GM18505 (cell line): ENCODE measurements around the gene OASL.

Experiments used
- ATAC-seq: cut with Tn5 transposase; IDR thresholded peaks from one replicate; pipeline ENCODE4 v1.9.1; 2021; ENCODE audit not compliant: unreplicated experiment
- POLR2A ChIP-seq: IDR thresholded peaks from 4 replicates; pipeline ENCODE4 v1.6.1; 2011; ENCODE audit warnings: borderline replicate concordance; ENCODE audit not compliant: insufficient read depth, insufficient read length; ENCODE audit errors: extremely low read depth

Gene OASL

GRCh38 chr12:121017966-121018491 is 21.0 kb downstream of the OASL start:
- TF ChIP-seq POLR2A, result no peak
- no peak for ATAC-seq

GRCh38 chr12:121015825-121016766 is 22.9 kb downstream of the OASL start, which contains the start of gene C12orf43:
TSS of gene C12orf43 (minus strand) at chr12:121016487. CDS start at chr12:121016474, 13 bp downstream.
- ATAC-seq, result peak; percentile 91
- peak; percentile 80 for TF ChIP-seq POLR2A

GRCh38 chr12:121013715-121014114 is 25.3 kb downstream of the OASL start:
- no peak for ATAC-seq
- no peak for TF ChIP-seq POLR2A

GRCh38 chr12:121011820-121012219 is 27.2 kb downstream of the OASL start:
- TF ChIP-seq POLR2A, result no peak
- no peak for ATAC-seq

GRCh38 chr12:121010860-121011259 is 28.2 kb downstream of the OASL start:
- no peak for ATAC-seq
- TF ChIP-seq POLR2A, result no peak

- ATAC-seq, result no peak
- TF ChIP-seq POLR2A, result no peak
These were observed 29.3 kb downstream of the OASL start for GRCh38 chr12:121009741-121010140.

- TF ChIP-seq POLR2A, result no peak
- no peak for ATAC-seq
These were observed 30.5 kb downstream of the OASL start for GRCh38 chr12:121008347-121009098.

GRCh38 chr12:121005346-121005815 is 33.7 kb downstream of the OASL start:
- no peak for TF ChIP-seq POLR2A
- ATAC-seq, result no peak

- TF ChIP-seq POLR2A, result no peak
- no peak for ATAC-seq
These were observed 34.7 kb downstream of the OASL start for GRCh38 chr12:121004253-121004815.

GRCh38 chr12:121003650-121004049 is 35.4 kb downstream of the OASL start:
- no peak for ATAC-seq
- no peak for TF ChIP-seq POLR2A

GRCh38 chr12:121001841-121002483 is 37.1 kb downstream of the OASL start:
- no peak for TF ChIP-seq POLR2A
- no peak for ATAC-seq

- TF ChIP-seq POLR2A, result no peak
- no peak for ATAC-seq
These were observed 38.0 kb downstream of the OASL start for GRCh38 chr12:121001060-121001459.
